Fibroblast of lung (primary cell): ENCODE data around the gene SPTBN1. TPM values are rescaled to one million over a fixed set of nuclear protein-coding genes. Genes with fewer than 3 reads are reported as not detected.

Experiments
- DNase-seq, 2 donors: peaks; one replicate each; pipeline versions ENCODE4 v3.0.0 to v3.0.0-alpha.2; 2010; ENCODE audit warnings: low read depth in 2 of 2
- H2AFZ ChIP-seq: 2 replicates; pipeline ENCODE4 v1.5.1; 2012; ENCODE audit warnings: low read length, control low read depth, inconsistent platforms
- H3K27ac ChIP-seq: 2 replicates; pipeline ENCODE4 v1.5.1; 2011; ENCODE audit warnings: low read length, control low read depth; ENCODE audit not compliant: insufficient read depth
- H3K27me3 ChIP-seq: 2 replicates; pipeline ENCODE4 v1.5.1; 2011; ENCODE audit warnings: mild to moderate bottlenecking, low read length; ENCODE audit not compliant: control insufficient read depth, insufficient read depth
- H3K36me3 ChIP-seq: 2 replicates; pipeline ENCODE4 v1.5.1; 2011; ENCODE audit warnings: low read length; ENCODE audit not compliant: control insufficient read depth, insufficient read depth
- H3K4me1 ChIP-seq: 2 replicates; pipeline ENCODE4 v1.5.1; 2011; ENCODE audit warnings: low read length; ENCODE audit not compliant: control insufficient read depth, insufficient read depth; ENCODE audit errors: extremely low read depth
- H3K4me2 ChIP-seq: 2 replicates; pipeline ENCODE4 v1.5.1; 2011; ENCODE audit warnings: low read length, control low read depth; ENCODE audit not compliant: insufficient read depth; ENCODE audit errors: extremely low read depth
- H3K4me3 ChIP-seq, 4 experiments: fragments of 200-600 bp in 1 of 4; sonication (generic) in 1 of 4; replicated peaks in 1 of 4; 2 replicates each; pipeline ENCODE4 v1.5.1; 2011 to 2016; ENCODE audit warnings: low read length in 4 of 4, low read depth in 3 of 4, mild to moderate bottlenecking in 3 of 4, control low read depth in 2 of 4, inconsistent platforms in 1 of 4, mixed read lengths in 1 of 4; ENCODE audit not compliant: insufficient read depth in 1 of 4; ENCODE audit errors: control extremely low read depth in 1 of 4
- H3K79me2 ChIP-seq: 2 replicates; pipeline ENCODE4 v1.5.1; 2012; ENCODE audit warnings: mild to moderate bottlenecking, low read length, inconsistent platforms; ENCODE audit not compliant: control insufficient read depth, insufficient read depth
- H3K9ac ChIP-seq: 2 replicates; pipeline ENCODE4 v1.5.1; 2011; ENCODE audit warnings: mild to moderate bottlenecking, low read length, control low read depth; ENCODE audit not compliant: insufficient read depth
- H3K9me3 ChIP-seq: 2 replicates; pipeline ENCODE4 v1.5.1; 2012; ENCODE audit warnings: low read depth, low read length; ENCODE audit not compliant: control insufficient read depth, insufficient read depth
- H4K20me1 ChIP-seq: 2 replicates; pipeline ENCODE4 v1.5.1; 2011; ENCODE audit warnings: low read length; ENCODE audit not compliant: control insufficient read depth, insufficient read depth; ENCODE audit errors: extremely low read depth
- CTCF ChIP-seq, 2 donors: IDR thresholded peaks in 1 of 2; conservative IDR thresholded peaks in 1 of 2; 1 replicate in 1 of 2; 2 replicates in 1 of 2; pipeline ENCODE4 v1.5.1; 2011 to 2012; ENCODE audit warnings: low read length in 2 of 2, control low read depth in 1 of 2, inconsistent platforms in 1 of 2, low read depth in 1 of 2, mild to moderate bottlenecking in 1 of 2
- EZH2 ChIP-seq: IDR thresholded peaks from 2 replicates; pipeline ENCODE4 v1.5.1; 2012; ENCODE audit warnings: low read length, control low read depth, mild to moderate bottlenecking; ENCODE audit errors: missing control alignments
- polyA plus RNA-seq, 2 donors: library from polyadenylated mRNA; depleted of rRNA in 1 of 2; stranded (reverse) in 1 of 2; unstranded in 1 of 2; fragments of >200 nt; gene quantifications; 2 replicates each; pipeline ENCODE4 v1.2.1, GENCODE V29; 2011 to 2012; ENCODE audit warnings: missing spikeins in 1 of 2
- total RNA-seq: library from RNA; depleted of rRNA; stranded (reverse); fragments of >200 nt; gene quantifications from 2 replicates; pipeline ENCODE4 v1.2.1, GENCODE V29; 2014

SPTBN1 gene
- total and polyA plus RNA-seq, 2 donors (not counting 1 experiment from before 2014, with no cell fraction given), result 123 to 325 TPM

GRCh38 chr2:54609241-54609640 lies 153.1 kb downstream of the SPTBN1 start:
- H3K36me3 ChIP-seq, result peaks cover 3% of the 10 kb centered on the region

GRCh38 chr2:54609647-54610046 lies 153.5 kb downstream of the SPTBN1 start:
- H3K9me3 ChIP-seq, result no peaks in the 10 kb centered on the region
- no peak for TF ChIP-seq CTCF (conservative IDR thresholded peaks at IDR 0.05 in 1 of 2, IDR thresholded peaks at IDR 0.05 in 1 of 2; ENCODE audit: low read depth in 1 of 2, low read length in 2 of 2)
- no peak overlapping the region for H3K4me2 ChIP-seq
- no peaks in the 10 kb centered on the region for H3K27me3 ChIP-seq
- peaks cover 3% of the 10 kb centered on the region for H3K36me3 ChIP-seq
- no peak for DNase-seq
- H3K27ac ChIP-seq, result no peak overlapping the region
- no peak overlapping the region for H3K4me3 ChIP-seq
- H4K20me1 ChIP-seq, result peaks cover 8% of the 10 kb centered on the region
- no peak overlapping the region for H2AFZ ChIP-seq
- peaks cover 2% of the 10 kb centered on the region for H3K4me1 ChIP-seq
- H3K79me2 ChIP-seq, result peaks cover 77% of the 10 kb centered on the region
- no peak overlapping the region for H3K9ac ChIP-seq

More at GRCh38 chr2:54609241-54609640, 153.1 kb downstream of the SPTBN1 start:
- TF ChIP-seq EZH2, result no peak
- no peak for TF ChIP-seq CTCF (conservative IDR thresholded peaks at IDR 0.05 in 1 of 2, IDR thresholded peaks at IDR 0.05 in 1 of 2; ENCODE audit: low read depth in 1 of 2, low read length in 2 of 2)
- H3K79me2 ChIP-seq, result peaks cover 80% of the 10 kb centered on the region
- H2AFZ ChIP-seq, result no peak overlapping the region
- peaks cover 2% of the 10 kb centered on the region for H3K4me1 ChIP-seq
- DNase-seq, result no peak
- H3K9me3 ChIP-seq, result no peaks in the 10 kb centered on the region
- peaks cover 8% of the 10 kb centered on the region for H4K20me1 ChIP-seq
- H3K27me3 ChIP-seq, result no peaks in the 10 kb centered on the region
- H3K27ac ChIP-seq, result no peak overlapping the region
- H3K4me3 ChIP-seq, result no peak overlapping the region
- H3K9ac ChIP-seq, result no peak overlapping the region
- H3K4me2 ChIP-seq, result no peak overlapping the region

- TF ChIP-seq EZH2 (no peak), CTCF (conservative IDR thresholded peaks at IDR 0.05 in 1 of 2, IDR thresholded peaks at IDR 0.05 in 1 of 2; ENCODE audit: low read depth in 1 of 2, low read length in 2 of 2) (no peak)
- DNase-seq, result peak in 1 of 2 donors; percentile 73
Observed at GRCh38 chr2:54610700-54611099, 154.6 kb downstream of the SPTBN1 start.

More at GRCh38 chr2:54610700-54611099, 154.6 kb downstream of the SPTBN1 start:
- Histone ChIP-seq H3K9ac (no peak overlapping the region), H3K4me2 (no peak overlapping the region), H3K36me3 (peaks cover 8% of the 10 kb centered on the region), H3K27ac (no peak overlapping the region), H4K20me1 (peaks cover 6% of the 10 kb centered on the region), H3K9me3 (no peaks in the 10 kb centered on the region), H3K4me3 (no peak overlapping the region), H2AFZ (no peak overlapping the region), H3K4me1 (peaks cover 2% of the 10 kb centered on the region), H3K27me3 (no peaks in the 10 kb centered on the region), H3K79me2 (peaks cover 74% of the 10 kb centered on the region)
